LHCN-M2 (cell line): Measurements from ENCODE around the gene SNAP25. TPM values are rescaled to one million over a fixed set of nuclear protein-coding genes. Genes with fewer than 3 reads are reported as not detected.
A peak's percentile ranks its signal among the peaks of the same experiment; 100 is the strongest.

Source experiments
- DNase-seq: peaks from one replicate; pipeline ENCODE4 v3.0.0-alpha.2; 2012; ENCODE audit warnings: low read depth
- total RNA-seq: library from RNA; depleted of rRNA; stranded (reverse); fragments of >200 nt; gene quantifications from 2 replicates; pipeline ENCODE4 v1.2.3, GENCODE V29; 2014

Gene SNAP25
- total RNA-seq, 1 experiment from 2014 or later = 1.1 TPM

DNA sequence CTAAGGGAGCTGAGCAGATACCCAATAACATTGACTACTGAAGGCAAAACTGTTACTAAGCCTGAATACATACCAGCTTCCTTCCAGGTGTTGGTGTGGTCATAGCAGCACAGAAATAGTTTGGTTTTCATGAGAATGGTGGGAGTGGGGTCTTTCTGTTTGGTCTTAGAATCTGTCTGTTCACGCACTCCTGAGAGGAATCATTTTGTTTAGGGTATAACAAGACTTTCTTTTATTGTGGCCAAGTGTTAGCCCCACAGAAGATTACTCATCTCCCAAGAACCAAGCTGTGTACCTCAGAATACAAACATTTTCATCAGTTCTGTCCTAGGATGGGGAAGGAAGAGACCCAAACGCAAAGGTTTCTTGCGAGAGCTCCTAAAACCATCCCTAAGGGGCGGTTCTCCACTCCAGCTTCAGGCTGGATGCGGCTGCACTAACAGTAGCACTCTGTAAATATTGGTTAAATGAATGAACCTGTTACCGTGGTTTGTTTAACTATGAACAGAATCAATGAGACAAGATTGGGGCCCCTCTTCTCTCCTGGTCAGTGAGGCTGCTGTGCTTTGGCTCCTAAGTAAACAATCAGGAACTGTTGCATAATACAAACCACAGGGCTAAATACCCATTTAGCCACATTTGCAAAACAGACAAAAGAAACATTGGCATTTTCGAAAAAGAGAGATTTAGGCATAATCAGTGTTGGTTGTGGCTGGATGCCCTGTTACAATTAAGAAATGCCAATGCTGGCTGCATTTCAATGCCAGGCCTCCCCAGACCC lies 44.9 kb downstream of the SNAP25 start:
- peak; percentile 25 for DNase-seq

GRCh38 chr20:10264166-10264558 lies 45.5 kb downstream of the SNAP25 start:
- DNase-seq = no peak

DNA sequence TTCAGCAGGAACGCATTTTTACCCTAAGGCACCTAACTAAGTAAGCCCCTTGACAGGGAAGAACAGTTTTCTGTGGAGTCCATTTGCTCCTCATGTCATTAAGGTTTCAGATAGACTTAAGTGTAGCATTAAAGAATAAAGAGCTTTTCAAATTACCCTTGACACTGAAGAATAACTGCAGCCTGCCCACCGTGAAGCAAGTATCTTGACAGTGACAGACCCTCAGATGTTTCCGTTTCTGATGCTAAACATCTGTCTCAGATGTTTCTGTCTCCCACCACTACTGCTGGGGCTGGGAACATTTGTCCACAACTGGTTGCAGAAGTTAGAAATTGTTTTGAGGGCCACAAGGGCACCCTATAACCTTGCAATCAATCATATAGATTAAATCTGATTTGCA lies 50.0 kb downstream of the SNAP25 start:
- no peak for DNase-seq

GRCh38 chr20:10270630-10271029 lies 52.0 kb downstream of the SNAP25 start:
- no peak for DNase-seq

GRCh38 chr20:10271494-10272219 lies 53.0 kb downstream of the SNAP25 start:
- peak; percentile 61 for DNase-seq

DNA sequence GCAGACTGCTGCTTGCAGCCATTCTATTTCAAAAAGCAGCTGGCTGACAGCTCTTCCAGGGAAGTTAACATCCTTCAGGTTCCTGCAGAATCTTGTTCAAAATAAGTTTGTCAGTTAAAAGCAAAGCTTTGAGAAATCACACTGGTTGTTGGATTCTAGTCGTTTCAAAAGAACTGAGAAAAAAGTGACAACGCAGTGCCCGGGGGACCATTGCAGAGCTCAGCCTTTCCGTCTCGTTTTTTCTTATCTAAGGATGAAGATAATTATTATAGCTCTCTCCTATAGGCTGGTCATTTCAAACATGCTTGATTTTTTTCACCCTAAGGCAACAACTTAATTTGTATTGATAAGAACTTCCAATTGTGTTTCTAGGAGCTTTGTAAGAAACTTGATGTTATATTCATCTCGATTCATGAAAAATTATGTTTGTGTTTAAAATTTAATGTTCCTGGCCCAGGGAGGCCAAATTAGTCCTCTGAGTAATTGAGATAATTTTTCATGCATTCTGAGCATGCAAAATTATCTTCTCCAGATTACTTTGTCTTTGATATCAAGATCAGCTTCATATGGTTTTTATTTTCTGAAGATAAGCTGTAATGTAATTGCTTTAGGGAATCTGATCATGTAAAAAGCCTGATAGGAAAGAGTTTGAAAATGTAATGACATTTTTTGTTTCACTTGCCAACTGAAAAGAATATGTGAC lies 58.4 kb downstream of the SNAP25 start:
- no peak for DNase-seq

DNA sequence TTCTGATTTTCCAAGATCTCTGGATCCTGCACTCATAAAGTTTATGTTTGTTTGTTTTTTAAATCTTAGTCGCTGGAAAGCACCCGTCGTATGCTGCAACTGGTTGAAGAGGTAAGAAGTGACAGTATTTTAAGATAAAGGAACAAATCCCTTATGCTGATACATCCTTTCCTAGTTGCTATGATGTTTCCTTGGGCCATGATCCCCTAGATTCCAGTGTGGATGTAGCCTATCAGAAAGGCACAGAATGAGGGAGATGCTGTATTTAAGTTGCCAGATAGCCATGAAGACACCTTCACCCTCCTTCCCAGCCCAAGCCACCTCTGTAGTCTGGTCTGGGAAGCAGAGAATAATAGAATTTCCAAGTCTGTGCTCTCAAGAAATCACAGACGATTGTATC lies 59.0 kb downstream of the SNAP25 start:
- DNase-seq = no peak

- no peak for DNase-seq
These were observed 59.8 kb downstream of the SNAP25 start for GRCh38 chr20:10278412-10278811.

GRCh38 chr20:10280018-10280908 lies 61.6 kb downstream of the SNAP25 start:
- DNase-seq = no peak

DNA sequence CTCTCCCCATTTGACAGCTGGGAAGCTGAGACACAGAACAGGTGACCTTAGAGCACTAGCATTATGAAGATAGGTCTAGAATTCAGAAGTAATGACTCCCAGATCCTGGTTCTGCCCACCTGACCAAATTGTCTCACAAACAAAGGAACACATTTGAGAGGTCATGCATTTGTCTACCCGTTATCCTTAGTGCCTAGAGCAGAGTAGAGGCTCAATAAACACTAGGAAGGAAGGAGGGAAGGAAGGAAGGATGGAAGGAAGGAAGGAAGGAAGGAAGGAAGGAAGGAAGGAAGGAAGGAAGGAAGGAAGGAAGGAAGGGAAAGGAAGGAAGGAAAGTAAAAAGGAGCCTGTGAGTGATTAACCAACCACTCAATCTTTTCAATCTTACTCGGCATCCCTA lies 63.3 kb downstream of the SNAP25 start:
- DNase-seq = no peak

GRCh38 chr20:10282979-10283456 lies 64.4 kb downstream of the SNAP25 start:
- DNase-seq = peak; percentile 43

GRCh38 chr20:10286356-10286755 lies 67.7 kb downstream of the SNAP25 start:
- DNase-seq = no peak

GRCh38 chr20:10288421-10288820 lies 69.8 kb downstream of the SNAP25 start:
- DNase-seq = no peak

DNA sequence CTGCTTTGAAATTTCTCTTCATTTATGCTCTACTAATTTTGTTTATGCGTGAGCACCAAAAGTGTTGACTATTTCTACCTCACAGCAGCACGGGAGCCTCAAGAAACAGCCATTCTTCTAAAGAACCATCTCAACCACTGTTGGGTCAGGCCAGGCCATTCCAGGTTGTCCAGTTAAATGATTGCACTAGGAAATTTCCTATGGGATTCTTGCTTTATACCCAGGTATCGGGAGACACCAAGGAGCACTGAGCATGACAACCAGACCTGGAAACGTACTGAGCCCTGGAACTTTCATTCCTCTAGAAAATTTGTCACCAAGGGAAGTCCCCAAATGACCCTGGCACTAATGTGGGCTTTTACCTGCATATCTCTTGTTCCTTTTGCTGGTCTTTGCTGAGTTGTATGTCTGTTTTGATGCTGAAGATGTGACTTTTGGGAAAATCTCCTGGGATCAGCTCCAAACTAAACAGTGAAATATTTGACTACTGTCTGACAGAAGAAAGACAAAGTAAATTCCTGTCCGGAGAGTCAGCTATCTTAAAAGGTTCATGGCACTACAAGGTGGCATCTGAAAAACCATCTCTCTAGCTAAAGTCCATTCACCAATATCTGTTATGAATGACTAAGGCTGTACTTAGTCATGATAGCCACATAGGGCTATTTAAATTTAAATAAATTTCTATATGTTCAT lies 70.5 kb downstream of the SNAP25 start:
- DNase-seq = no peak

- no peak for DNase-seq
These were observed 73.1 kb downstream of the SNAP25 start for GRCh38 chr20:10291568-10292248.

DNA sequence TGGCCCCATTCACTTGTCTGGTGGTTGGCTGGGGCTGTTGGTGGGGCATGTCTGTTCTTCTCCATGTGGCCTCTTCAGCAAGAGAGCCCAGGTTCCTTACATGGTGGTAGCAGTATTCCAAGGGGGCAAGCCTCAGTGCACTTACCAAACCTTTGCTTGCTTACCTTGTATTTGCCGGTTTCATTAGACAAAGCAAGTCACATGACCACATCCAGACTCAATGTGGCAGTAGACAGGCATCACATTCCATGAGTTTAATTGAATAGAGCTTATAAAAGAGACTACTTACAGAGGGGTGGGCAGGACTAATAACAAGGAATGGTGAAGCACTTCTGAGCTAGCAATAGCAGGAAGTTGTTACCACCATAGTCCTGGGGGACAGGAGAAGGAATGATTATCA lies 78.6 kb downstream of the SNAP25 start:
- no peak for DNase-seq

- DNase-seq = no peak
These were observed 79.1 kb downstream of the SNAP25 start for GRCh38 chr20:10297684-10298240.

DNA sequence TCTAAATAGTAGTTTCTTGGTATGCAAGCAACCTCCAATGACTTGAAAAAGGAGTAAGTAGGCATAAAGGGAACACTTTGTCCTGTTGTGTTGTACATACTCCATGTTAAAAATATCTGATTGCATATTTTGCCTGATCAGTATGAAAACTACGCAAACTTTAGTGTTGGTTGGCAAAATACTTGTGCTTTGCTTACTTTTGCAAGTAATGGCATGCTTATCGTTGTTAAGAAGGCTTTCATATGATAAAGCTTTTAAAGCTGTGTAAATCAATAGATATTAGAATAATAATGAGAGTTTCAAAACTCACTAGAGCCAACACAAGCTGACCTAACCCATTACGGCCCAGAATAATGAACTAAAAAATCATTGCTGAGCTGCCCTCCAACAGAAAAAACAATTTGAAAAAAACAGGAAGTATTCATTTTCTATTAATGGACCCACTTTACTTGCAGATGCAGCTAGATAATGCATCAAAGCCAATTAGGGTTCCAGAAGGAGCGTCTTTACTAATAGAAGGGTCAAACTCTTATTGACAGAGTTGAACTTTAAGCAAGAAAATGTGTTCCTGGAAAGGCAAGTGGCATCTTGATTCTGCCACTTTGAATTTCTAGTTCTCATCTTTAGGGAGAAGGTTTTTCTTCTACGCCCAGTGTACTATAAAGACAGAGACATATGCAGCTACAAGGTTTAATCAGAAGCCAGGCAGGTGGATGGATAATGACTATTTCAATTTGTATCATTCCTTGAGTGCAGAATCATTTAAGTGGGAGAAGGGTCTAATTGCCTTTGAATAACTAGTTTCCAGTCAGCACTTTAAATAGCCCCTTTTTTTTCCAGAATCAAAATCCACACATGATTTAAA lies 82.2 kb downstream of the SNAP25 start:
- DNase-seq = no peak

DNA sequence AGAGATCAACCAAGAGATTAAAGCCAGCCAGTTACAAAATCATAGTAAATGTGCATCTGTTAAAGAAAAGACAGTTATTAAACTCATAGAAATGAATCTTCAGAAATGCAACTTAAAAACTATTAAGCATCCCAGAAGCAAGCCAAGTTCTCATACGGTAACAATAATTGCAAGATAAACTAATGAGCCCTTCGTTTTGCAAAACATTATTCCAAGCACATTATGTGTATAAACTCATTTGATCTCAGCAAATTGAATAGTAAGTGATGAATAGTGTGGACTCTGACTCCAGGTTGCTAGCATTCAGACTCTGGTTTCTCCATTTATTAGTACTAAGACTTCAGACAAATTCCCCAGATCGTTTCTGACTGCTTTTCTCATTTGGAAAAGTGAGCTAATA lies 85.2 kb downstream of the SNAP25 start:
- no peak for DNase-seq
